Right ventricle myocardium inferior (tissue), 1 donor: ENCODE measurements around the gene EIF1AD. TPM values are rescaled to one million over a fixed set of nuclear protein-coding genes. Genes with fewer than 3 reads are reported as not detected.
"Not testable (repeated sequence)": the region's sequence is repeated elsewhere in the genome, so short reads cannot be mapped to it uniquely, and the experiment has no call there.

Experiments
- ATAC-seq: fragments of 200-7000 bp; cut with Tn5 transposase; one replicate; pipeline ENCODE4 v1.9.1; 2020; ENCODE audit warnings: mild to moderate bottlenecking, moderate library complexity
- DNase-seq: peaks from one replicate; pipeline ENCODE4 v3.0.0; 2021; ENCODE audit errors: missing footprints
- intact Hi-C: fragments of 100-400 bp; cut with DNase I; formaldehyde crosslinking; loops from one replicate; pipeline ENCODE4 v1.11.0; 2022
- total RNA-seq: library from RNA; stranded (reverse); fragmentation: NEBNext Ultra II Directional; extraction: Animal tissue kit (Norgen Biotek cat#: 25700); gene quantifications from one replicate; pipeline ENCODE4 v1.2.1, GENCODE V29; 2021
- donor health status: DM: no; HTN: yes; CAD: no; lungs with severe emphysema.

EIF1AD gene
- total RNA-seq, 1 donor from 2014 or later = 18.0 TPM

GRCh38 chr11:66026017-66026529, 24.1 kb upstream of the EIF1AD start, which contains the start of gene CATSPER1:
CATSPER1 (minus strand) TSS chr11:66026479; CDS start chr11:66026379, 100 bp downstream.
- no peak for DNase-seq
- intact Hi-C loops = no loop called here
- ATAC-seq = no peak

GRCh38 chr11:66023186-66023440, 21.2 kb upstream of the EIF1AD start:
- intact Hi-C loops = not testable (repeated sequence)

DNA sequence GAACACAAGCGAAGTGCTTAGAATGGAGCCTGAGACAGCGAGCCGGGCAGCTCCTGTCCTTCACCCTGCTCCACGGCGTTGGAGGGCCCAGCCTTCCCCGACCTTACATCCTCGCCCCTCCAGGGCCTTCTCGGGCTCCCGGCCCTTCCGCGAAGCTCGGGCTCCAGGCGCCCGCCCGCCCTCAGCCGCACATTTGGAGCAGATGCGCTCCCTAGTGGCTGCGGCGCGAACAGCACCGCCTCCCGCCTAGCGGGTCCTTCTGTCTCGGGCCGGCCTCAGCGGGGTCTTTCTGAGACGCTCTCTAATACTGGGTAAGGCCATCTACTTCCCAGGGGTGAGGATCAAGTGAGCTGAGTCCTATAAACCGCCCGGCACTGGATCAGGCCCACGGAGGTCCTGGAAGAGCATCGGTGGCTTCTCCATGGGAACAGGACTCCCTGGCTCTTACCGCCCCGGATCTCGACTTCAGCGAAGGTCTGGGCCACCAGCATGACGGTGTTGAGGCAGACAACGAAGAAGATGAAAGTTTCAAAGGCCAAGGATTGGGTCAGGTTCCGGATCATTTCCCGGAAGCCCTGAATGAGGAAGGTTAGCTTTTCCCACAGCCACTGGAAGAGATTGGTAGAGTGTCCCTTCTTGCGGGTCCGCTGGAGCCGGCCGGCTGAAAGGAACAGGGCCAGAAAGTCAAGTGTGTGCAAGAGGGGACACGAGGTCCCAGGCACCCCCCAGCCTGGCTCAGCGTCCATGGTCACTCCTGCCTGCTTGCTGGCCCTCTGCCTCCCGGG, 20.6 kb upstream of the EIF1AD start:
- intact Hi-C loops = no loop called here
- DNase-seq (peak; percentile 82), ATAC-seq (peak; percentile 72)

More at GRCh38 chr11:66023186-66023440, 21.2 kb upstream of the EIF1AD start:
- ATAC-seq, DNase-seq: not testable (repeated sequence)

GRCh38 chr11:66020618-66021357, 18.8 kb upstream of the EIF1AD start:
- DNase-seq (no peak), ATAC-seq (no peak)
- intact Hi-C loops = no loop called here

DNA sequence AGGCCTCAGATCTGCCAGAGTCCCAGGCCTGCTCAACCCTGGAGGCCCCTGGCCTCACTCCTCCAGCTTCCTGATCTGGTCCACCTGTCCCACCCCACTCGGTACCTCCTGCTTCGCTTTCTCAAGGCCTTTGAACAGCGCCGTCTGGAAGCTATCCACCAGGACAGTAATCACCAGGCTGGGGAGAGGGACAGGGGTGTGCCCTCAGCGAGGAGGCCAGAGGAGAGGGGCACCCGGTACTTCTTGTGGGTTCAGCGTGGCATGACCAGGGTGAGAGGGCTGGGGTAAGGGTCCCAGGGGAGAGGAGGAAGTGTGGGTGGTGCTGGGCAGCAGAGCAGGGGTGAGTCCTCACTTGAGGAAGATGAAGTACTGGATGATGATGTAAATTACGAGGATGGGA, 18.3 kb upstream of the EIF1AD start:
- ATAC-seq = no peak
- intact Hi-C loops = no loop called here
- no peak for DNase-seq

GRCh38 chr11:66017321-66017720, 15.4 kb upstream of the EIF1AD start:
- DNase-seq (no peak), ATAC-seq (no peak)
- intact Hi-C loops = no loop called here

- ATAC-seq = no peak
Measured at GRCh38 chr11:66016793-66017177, 14.8 kb upstream of the EIF1AD start.

DNA sequence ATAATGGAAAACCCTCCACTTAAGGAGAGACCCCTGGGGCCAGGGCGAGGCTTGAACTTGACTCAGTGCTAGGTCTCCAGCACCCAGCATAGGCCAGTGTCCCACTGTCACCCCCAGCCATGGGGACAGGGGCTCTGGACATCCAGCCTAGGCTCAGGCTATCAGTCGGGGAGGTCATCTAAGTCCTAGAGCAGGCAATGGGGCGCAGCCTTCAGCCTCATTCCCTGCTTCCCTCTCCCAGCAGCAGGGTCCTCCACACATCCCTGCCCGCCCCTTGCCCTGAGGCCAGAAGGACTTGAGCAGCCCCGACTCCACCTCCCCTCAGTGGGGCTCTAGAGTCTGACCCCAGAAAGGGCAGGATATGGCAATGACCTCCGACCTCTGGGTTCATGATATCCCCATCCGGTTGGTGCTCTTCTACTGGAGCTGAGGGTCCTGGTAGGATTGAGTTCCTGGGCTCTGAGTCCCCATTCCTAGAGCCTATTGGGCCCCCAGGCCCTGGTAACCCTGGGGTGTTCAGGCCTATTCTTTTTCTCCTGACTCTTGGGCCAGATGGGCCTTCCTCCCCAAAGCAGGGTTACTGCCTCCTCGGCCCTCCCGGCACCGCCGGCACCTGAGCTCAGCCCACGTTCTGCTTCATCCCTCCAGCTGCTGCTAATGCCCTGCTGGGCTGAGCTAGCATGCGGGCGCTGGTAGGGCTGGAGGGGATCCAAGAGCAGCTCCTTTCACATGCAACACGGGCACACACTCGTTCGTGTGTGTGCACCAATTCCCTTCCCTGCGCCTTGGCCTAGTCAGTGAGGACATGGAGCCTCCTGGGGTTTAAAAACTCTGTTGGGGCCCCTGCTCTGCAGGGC, 14.2 kb upstream of the EIF1AD start:
- DNase-seq = no peak
- no peak for ATAC-seq
- intact Hi-C loops = no loop called here

More at GRCh38 chr11:66016793-66017177, 14.8 kb upstream of the EIF1AD start:
- DNase-seq = no peak
- intact Hi-C loops = no loop called here

DNA sequence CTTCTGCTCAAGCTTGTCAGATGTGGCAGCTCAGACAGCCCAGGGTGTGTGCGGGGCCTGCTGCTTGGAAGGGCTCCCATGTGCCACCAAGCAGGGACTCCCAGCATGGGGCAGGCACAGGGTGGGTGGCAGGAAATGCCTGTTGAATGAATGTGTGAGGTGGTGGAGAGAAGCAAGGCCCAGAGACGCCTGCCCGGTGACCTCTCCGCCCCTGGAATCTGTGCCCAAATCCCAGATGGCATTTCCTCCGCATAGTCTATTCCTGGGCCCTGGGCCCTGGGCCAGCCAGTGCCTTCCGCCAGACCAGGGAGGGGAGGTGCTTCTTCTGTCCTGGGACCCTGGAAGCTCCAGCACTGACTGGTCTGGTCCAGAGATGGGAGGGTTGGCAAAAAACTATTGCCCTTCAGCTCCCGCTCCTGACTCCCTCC, 13.5 kb upstream of the EIF1AD start:
- ATAC-seq = peak; percentile 65
- DNase-seq = no peak
- intact Hi-C loops = no loop called here

- ATAC-seq = no peak
- DNase-seq = no peak
- intact Hi-C loops = no loop called here
Measured at GRCh38 chr11:66014804-66015453, 13.0 kb upstream of the EIF1AD start.

GRCh38 chr11:66013762-66014100, 11.8 kb upstream of the EIF1AD start:
- no peak for ATAC-seq
- DNase-seq = no peak
- intact Hi-C loops = no loop called here

DNA sequence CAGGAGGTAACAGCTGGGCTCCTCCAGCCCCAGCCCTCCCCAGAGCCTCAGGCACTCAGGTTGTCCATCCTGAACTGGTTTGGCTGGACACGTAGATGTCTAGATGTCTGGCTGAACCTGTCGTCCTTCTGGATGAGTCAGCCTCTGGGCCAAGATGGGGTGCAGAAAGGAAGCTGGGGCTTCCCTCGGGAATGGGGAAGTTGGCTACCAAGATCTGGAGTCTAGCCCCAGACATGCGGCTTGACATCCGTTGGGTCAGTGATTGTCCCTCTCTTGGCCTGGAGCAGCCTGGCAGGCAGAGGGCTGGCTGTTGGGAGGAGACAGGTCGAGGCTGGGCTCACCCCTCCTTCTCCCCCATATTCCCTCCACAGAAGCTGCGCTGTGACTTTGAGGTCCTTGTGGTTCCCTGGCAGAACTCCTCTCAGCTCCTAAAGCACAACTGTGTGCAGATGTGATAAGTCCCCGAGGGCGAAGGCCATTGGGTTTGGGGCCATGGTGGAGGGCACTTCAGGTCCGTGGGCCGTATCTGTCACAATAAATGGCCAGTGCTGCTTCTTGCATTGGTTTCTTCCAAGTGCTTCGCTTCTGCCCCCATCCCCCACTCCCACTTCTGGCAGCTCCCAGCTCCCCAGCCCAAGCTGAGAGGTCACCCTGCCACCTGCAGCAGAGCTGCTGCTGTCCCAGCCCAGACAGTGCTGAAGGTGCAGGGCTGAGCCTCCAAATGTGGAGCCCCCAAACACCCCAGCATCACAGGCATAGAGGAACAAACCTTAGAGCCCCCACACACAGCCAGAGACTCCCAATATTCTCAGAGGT, 11.2 kb upstream of the EIF1AD start:
- ATAC-seq (no peak), DNase-seq (no peak)
- intact Hi-C loops = no loop called here

DNA sequence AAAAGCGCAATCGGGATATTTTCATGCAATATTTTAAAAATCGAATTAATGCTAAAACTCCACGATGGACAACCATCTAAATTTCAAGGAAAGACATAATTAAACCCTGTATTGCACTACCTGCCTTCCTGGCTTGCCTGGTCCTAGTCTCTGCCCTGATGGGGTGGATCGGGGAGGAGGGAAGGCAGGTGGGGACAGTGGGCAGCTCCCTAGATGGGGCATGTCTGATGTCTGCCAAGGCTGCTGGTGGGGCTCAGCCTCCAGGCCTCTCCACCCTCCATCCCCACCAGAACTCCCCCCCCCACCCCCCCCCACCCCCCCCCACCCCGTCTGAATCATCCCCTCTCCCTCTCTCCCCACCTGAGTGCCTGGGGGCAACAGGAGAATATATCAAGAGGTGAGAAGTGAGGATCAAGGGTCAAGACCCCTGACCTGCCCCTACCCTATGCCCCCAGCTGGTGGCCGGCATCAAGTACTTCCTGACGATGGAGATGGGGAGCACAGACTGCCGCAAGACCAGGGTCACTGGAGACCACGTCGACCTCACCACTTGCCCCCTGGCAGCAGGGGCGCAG, 10.5 kb upstream of the EIF1AD start:
- intact Hi-C loops = no loop called here
- no peak for ATAC-seq
- DNase-seq = no peak

- no peak for DNase-seq
- intact Hi-C loops = no loop called here
- ATAC-seq = no peak
Measured at GRCh38 chr11:66011785-66012303, 9.9 kb upstream of the EIF1AD start, which contains the start of gene CST6. CST6 (plus strand) TSS chr11:66012008; CDS start chr11:66012045, 37 bp downstream.

- no peak for DNase-seq
- ATAC-seq = no peak
- intact Hi-C loops = no loop called here
Measured at GRCh38 chr11:66011239-66011784, 9.4 kb upstream of the EIF1AD start.

GRCh38 chr11:66010036-66010435, 8.1 kb upstream of the EIF1AD start:
- DNase-seq, intact Hi-C loops, ATAC-seq: not testable (repeated sequence)

- DNase-seq (no peak), ATAC-seq (no peak)
- intact Hi-C loops = no loop called here
Measured at GRCh38 chr11:66008468-66009101, 6.6 kb upstream of the EIF1AD start.
